Activated CD4-positive, alpha-beta T cell treated with anti-CD3 and anti-CD28 coated beads, Interleukin-2, amount 10 ng/mL, durations not matched to agents 7 days and 5 days (primary cell): ENCODE results near the gene CISTR. TPM values are rescaled to one million over a fixed set of nuclear protein-coding genes. Genes with fewer than 3 reads are reported as not detected.

ENCODE experiments used
- CTCF ChIA-PET: fragments of 350-600 bp; sonication (Branson Sonifier 250); formaldehyde crosslinking; loops from one replicate; lab custom pipeline; 2021; ENCODE audit warnings: antibody characterized with exemption; lab: Charles Lee
- POLR2A ChIA-PET: fragments of 350-600 bp; sonication (Branson Sonifier 250); formaldehyde crosslinking; loops from one replicate; lab custom pipeline; 2021; ENCODE audit warnings: antibody characterized with exemption; lab: Charles Lee
- DNase-seq: peaks from one replicate; pipeline ENCODE4 v3.0.0-alpha.2; 2020
- H3K27ac Mint-ChIP-seq: one replicate; pipeline ENCODE4 v1.8.0; 2021; ENCODE audit warnings: mild to moderate bottlenecking, moderate library complexity, mixed read lengths
- H3K27me3 Mint-ChIP-seq: one replicate; pipeline ENCODE4 v1.8.0; 2021; ENCODE audit warnings: mixed read lengths
- H3K36me3 Mint-ChIP-seq: one replicate; pipeline ENCODE4 v1.8.0; 2021; ENCODE audit warnings: low read depth, mixed read lengths
- H3K4me1 Mint-ChIP-seq: one replicate; pipeline ENCODE4 v1.8.0; 2021; ENCODE audit warnings: mixed read lengths
- H3K4me3 Mint-ChIP-seq: one replicate; pipeline ENCODE4 v1.8.0; 2021; ENCODE audit warnings: mild to moderate bottlenecking, moderate library complexity, mixed read lengths
- H3K9me3 Mint-ChIP-seq: one replicate; pipeline ENCODE4 v1.8.0; 2021; ENCODE audit warnings: mixed read lengths
- total RNA-seq, 2 experiments: library from RNA; stranded (reverse); gene quantifications; one replicate each; pipeline ENCODE4 v1.2.3, GENCODE V29; 2021

Gene CISTR
- total RNA-seq, 2 experiments from 2014 or later: not detected

DNA sequence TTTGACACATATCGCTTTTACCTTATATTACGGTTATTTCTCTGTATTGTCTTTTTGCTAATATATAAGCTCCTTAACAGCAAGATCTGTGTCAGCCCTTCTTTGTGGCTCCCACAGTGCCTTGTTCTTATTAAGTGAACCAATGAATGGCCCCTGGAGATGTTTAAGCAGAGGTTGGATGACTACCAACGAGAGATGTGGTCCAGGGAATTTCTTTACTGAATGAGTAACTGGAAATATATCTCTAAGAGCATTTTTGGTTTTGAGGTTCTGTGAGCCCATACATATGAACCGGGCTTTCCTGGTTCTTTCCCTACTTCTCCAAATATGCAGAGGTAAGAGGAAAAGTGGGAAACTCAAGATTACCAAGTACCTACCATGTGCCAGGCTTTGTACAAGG is 48.0 kb downstream of the CISTR start:
- H3K4me1 Mint-ChIP-seq: peaks cover 3% of the 10 kb centered on the region
- no peak for DNase-seq
- H3K9me3 Mint-ChIP-seq: no peaks in the 10 kb centered on the region
- POLR2A ChIA-PET: no interaction called here
- no peak overlapping the region for H3K4me3 Mint-ChIP-seq
- peaks cover 76% of the 10 kb centered on the region for H3K27me3 Mint-ChIP-seq
- no peaks in the 10 kb centered on the region for H3K36me3 Mint-ChIP-seq
- CTCF ChIA-PET: interaction anchor here (8.0 kb wide), 1 partner anchor 41 kb away, joined by 110 read pairs; no protein-coding TSS in a partner anchor
- H3K27ac Mint-ChIP-seq: no peak overlapping the region

DNA sequence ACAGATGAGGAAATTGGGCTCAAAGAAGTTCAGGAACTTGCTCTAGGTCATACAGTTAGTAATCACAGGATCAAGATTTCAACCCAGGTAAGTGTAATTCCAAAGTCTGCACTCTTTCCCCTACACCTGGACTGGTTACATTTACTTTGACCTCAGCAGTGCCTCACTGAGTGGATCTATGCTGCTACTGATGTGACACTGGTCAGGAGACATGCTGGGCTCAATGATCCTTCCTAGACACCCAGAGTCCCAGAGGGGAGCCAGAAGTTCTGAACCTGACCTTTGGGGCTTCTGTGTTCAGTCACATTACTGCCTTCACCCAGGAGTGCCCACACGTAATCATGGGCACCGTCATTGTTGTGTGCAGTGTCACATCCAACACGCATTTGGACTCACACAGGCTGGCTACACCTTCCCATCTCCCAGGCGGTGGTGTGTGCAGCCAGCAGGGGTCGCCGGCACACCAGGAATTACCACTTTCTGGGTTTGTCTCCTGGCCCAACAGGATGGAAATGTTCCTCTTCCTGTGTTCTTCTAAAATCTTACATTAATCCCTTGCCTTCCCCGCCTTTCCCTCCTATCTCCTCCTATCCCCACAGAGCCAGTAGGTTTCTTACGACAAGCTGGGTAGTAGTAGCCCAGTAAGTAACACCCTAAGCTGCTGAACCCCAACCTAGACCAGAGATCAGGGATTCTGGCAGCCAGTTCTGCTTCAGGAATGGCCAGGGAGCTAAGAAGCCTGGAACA is 50.1 kb downstream of the CISTR start:
- Mint-ChIP-seq H3K4me3 (no peak overlapping the region), H3K9me3 (no peaks in the 10 kb centered on the region), H3K27me3 (peaks cover 84% of the 10 kb centered on the region), H3K36me3 (no peaks in the 10 kb centered on the region), H3K4me1 (peaks cover 7% of the 10 kb centered on the region), H3K27ac (peak overlapping the region; percentile 50)
- peak; percentile 75 for DNase-seq
- ChIA-PET POLR2A (no interaction called here), CTCF (interaction anchor here (0.8 to 8.0 kb wide), 8 partner anchors 12 to 55 kb away, joined by 3 to 110 read pairs (median 6); partner anchors contain the start of gene CALCOCO1)

DNA sequence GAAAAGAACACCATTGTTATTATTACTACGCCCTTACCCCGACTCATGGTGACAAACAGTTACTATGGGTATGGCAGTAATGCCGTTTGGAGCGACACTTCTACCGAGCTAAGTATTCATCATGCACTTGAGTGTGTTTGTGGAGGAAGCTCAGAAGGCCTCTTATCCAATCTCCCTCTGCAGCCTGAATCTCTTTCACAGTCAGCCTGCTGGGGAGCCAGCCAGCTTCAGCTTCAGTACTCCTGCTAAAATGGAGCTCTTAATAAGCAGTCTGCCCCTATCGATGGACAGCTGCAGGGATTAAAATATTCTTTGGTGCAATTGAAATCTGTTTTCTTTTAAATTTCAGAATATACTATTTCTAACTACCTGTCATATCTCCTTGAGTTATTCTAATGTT is 51.2 kb downstream of the CISTR start:
- no peak overlapping the region for H3K4me3 Mint-ChIP-seq
- no peak for DNase-seq
- ChIA-PET CTCF (interaction anchor here (0.8 to 8.0 kb wide), 2 partner anchors 11 to 44 kb away, joined by 3 to 110 read pairs; no protein-coding TSS in a partner anchor), POLR2A (no interaction called here)
- H3K9me3 Mint-ChIP-seq: no peaks in the 10 kb centered on the region
- H3K4me1 Mint-ChIP-seq: peaks cover 17% of the 10 kb centered on the region
- H3K36me3 Mint-ChIP-seq: no peaks in the 10 kb centered on the region
- H3K27ac Mint-ChIP-seq: no peak overlapping the region
- H3K27me3 Mint-ChIP-seq: peaks cover 88% of the 10 kb centered on the region

GRCh38 chr12:53699678-53700025 is 52.1 kb downstream of the CISTR start:
- POLR2A ChIA-PET: no interaction called here
- H3K27me3 Mint-ChIP-seq: peaks cover 92% of the 10 kb centered on the region

GRCh38 chr12:53698948-53699677 is 52.7 kb downstream of the CISTR start:
- H3K9me3 Mint-ChIP-seq: no peaks in the 10 kb centered on the region

More at GRCh38 chr12:53699678-53700025, 52.1 kb downstream of the CISTR start:
- Mint-ChIP-seq H3K9me3 (no peaks in the 10 kb centered on the region), H3K4me1 (peaks cover 23% of the 10 kb centered on the region), H3K4me3 (no peak overlapping the region), H3K36me3 (no peaks in the 10 kb centered on the region), H3K27ac (no peak overlapping the region)
- no peak for DNase-seq
- CTCF ChIA-PET: interaction anchor here (0.8 to 8.0 kb wide), 5 partner anchors 10 to 45 kb away, joined by 3 to 110 read pairs (median 4); partner anchors contain the start of gene ATP5MC2

DNA sequence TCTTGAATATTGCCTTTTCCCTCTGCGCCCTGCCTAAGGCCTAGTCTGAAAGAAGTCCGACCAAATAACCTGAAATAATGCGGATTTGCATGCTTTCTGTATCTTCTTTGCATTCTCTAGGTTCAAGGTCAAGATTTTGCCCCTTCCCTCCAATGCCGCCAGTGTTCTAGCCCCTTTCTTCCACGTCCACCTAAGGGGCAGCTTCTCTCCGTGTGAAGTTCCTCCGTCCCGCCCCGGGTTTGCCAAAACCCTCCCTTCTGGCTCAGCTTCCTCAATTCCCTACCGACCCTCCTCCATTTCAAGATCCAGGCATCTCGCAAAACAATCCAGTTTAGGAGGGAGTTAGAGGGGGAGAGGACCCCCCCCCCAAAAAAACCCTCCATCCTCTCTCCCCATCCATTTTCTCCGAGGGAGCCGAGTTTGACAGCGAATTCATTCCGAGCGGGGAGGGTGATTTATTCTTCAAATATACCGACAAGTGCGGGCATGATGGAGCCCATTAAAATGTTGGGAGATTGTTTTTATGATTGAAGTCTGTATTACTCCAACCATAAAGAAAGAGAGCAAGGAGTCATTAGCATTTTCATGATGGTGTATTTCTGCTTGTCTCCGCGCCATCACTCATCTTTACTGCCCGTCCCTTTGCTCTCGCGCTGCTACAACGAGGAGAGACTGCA is 55.0 kb downstream of the CISTR start:
- Mint-ChIP-seq H3K27ac (no peak overlapping the region), H3K4me1 (peaks cover 25% of the 10 kb centered on the region), H3K4me3 (no peak overlapping the region), H3K9me3 (no peaks in the 10 kb centered on the region), H3K27me3 (peaks cover 82% of the 10 kb centered on the region), H3K36me3 (no peaks in the 10 kb centered on the region)
- CTCF ChIA-PET: interaction anchor here (2.9 to 8.0 kb wide), 2 partner anchors 21 to 48 kb away, joined by 12 to 110 read pairs; partner anchors contain the start of gene ATP5MC2
- no peak for DNase-seq
- POLR2A ChIA-PET: no interaction called here

More at GRCh38 chr12:53698948-53699677, 52.7 kb downstream of the CISTR start:
- DNase-seq: no peak
- no peak overlapping the region for H3K27ac Mint-ChIP-seq
- H3K36me3 Mint-ChIP-seq: no peaks in the 10 kb centered on the region
- peaks cover 94% of the 10 kb centered on the region for H3K27me3 Mint-ChIP-seq
- peaks cover 27% of the 10 kb centered on the region for H3K4me1 Mint-ChIP-seq
- ChIA-PET CTCF (interaction anchor here (0.8 to 8.0 kb wide), 5 partner anchors 12 to 45 kb away, joined by 3 to 110 read pairs (median 4); partner anchors contain the start of gene ATP5MC2), POLR2A (no interaction called here)
- no peak overlapping the region for H3K4me3 Mint-ChIP-seq

Other genes with a start within 250 kb of the CISTR start
- not detected for gene NPFF, start 244.5 kb downstream of the CISTR start, total RNA-seq
- gene ATF7, start 125.6 kb downstream of the CISTR start, total RNA-seq: 10 to 100 TPM; 28.6 to 43.0 TPM
- gene ATP5MC2, start 75.9 kb downstream of the CISTR start, total RNA-seq: 100 to 1,000 TPM; 298 to 356 TPM
- 10 to 100 TPM; 54.6 to 56.8 TPM for gene CALCOCO1, start 24.5 kb downstream of the CISTR start, total RNA-seq
- not detected for gene HOXC13, start 186.9 kb upstream of the CISTR start, total RNA-seq
- not detected for gene HOXC12, start 202.9 kb upstream of the CISTR start, total RNA-seq
- gene HOXC11, start 221.1 kb upstream of the CISTR start, total RNA-seq: not detected
- gene HOTAIR, start 223.0 kb upstream of the CISTR start, total RNA-seq: not detected
- gene HOXC10, start 233.2 kb upstream of the CISTR start, total RNA-seq: not detected
- gene HOXC9, start 248.2 kb upstream of the CISTR start, total RNA-seq: not detected